Dermis blood vessel endothelial cell (primary cell): ENCODE measurements around the gene TMEM214. TPM values are rescaled to one million over a fixed set of nuclear protein-coding genes. Genes with fewer than 3 reads are reported as not detected.

Experiments used
- DNase-seq: peaks from one replicate; pipeline ENCODE4 v3.0.0; 2010
- total RNA-seq: library from RNA; depleted of rRNA; stranded (reverse); fragments of >200 nt; gene quantifications from 2 replicates; pipeline ENCODE4 v1.2.3, GENCODE V29; 2014

Gene TMEM214
- total RNA-seq, 1 donor from 2014 or later: 23.5 TPM

- no peak for DNase-seq
Observed at GRCh38 chr2:27085062-27085672, 52.4 kb downstream of the TMEM214 start.

DNA sequence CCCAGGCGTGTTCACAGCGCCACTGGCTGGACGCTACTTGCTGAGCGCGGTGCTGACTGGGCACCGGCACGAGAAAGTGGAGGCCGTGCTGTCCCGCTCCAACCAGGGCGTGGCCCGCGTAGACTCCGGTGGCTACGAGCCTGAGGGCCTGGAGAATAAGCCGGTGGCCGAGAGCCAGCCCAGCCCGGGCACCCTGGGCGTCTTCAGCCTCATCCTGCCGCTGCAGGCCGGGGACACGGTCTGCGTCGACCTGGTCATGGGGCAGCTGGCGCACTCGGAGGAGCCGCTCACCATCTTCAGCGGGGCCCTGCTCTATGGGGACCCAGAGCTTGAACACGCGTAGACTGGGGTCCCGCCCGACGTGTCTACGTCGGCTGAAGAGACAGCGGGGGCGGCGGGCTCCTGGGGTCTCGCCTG lies 52.9 kb downstream of the TMEM214 start:
- peak; percentile 81 for DNase-seq

- DNase-seq: peak; percentile 95
Observed at GRCh38 chr2:27086090-27086723, 53.4 kb downstream of the TMEM214 start.

GRCh38 chr2:27086724-27087593 lies 54.2 kb downstream of the TMEM214 start, which contains the start of gene KHK:
Gene KHK (plus strand): TSS chr2:27086772. CDS start chr2:27087260, 488 bp downstream.
- peak; percentile 22 for DNase-seq

GRCh38 chr2:27087823-27088410 lies 55.2 kb downstream of the TMEM214 start:
- no peak for DNase-seq

- DNase-seq: no peak
Observed at GRCh38 chr2:27088634-27089033, 55.9 kb downstream of the TMEM214 start.

- DNase-seq: no peak
Observed at GRCh38 chr2:27089111-27089954, 56.6 kb downstream of the TMEM214 start.

Other genes with a start within 250 kb of the TMEM214 start
- 5.1 and 14.3 TPM in 2 replicates for gene CENPA, start 246.9 kb upstream of the TMEM214 start, total RNA-seq
- gene DPYSL5, start 184.8 kb upstream of the TMEM214 start, total RNA-seq: not detected in 2 replicates
- 0.17 and 1.3 TPM in 2 replicates for gene MAPRE3, start 62.3 kb upstream of the TMEM214 start, total RNA-seq
- gene AGBL5, start 18.7 kb downstream of the TMEM214 start, total RNA-seq: 17.0 and 19.7 TPM in 2 replicates
- gene OST4, start 38.7 kb downstream of the TMEM214 start, total RNA-seq: 323 and 569 TPM in 2 replicates
- gene EMILIN1, start 45.6 kb downstream of the TMEM214 start, total RNA-seq: 33.7 and 41.9 TPM in 2 replicates
- gene KHK, start 53.8 kb downstream of the TMEM214 start, total RNA-seq: 4.8 and 5.5 TPM in 2 replicates
- 4.8 TPM in 2 replicates for gene CGREF1, start 86.2 kb downstream of the TMEM214 start, total RNA-seq
- not detected in 2 replicates for gene ABHD1, start 90.8 kb downstream of the TMEM214 start, total RNA-seq
- gene PREB, start 101.7 kb downstream of the TMEM214 start, total RNA-seq: 46.4 and 46.8 TPM in 2 replicates
- not detected in 2 replicates for gene PRR30, start 106.4 kb downstream of the TMEM214 start, total RNA-seq
- not detected in 2 replicates for gene TCF23, start 116.0 kb downstream of the TMEM214 start, total RNA-seq
- 111 and 181 TPM in 2 replicates for gene ATRAID, start 179.1 kb downstream of the TMEM214 start, total RNA-seq
- gene SLC5A6, start 179.3 kb downstream of the TMEM214 start, total RNA-seq: 52.8 and 58.4 TPM in 2 replicates
- gene CAD, start 184.4 kb downstream of the TMEM214 start, total RNA-seq: 33.5 and 69.8 TPM in 2 replicates
- 17.9 and 25.8 TPM in 2 replicates for gene SLC30A3, start 230.1 kb downstream of the TMEM214 start, total RNA-seq
- gene DNAJC5G, start 242.5 kb downstream of the TMEM214 start, total RNA-seq: 0.93 and 2.7 TPM in 2 replicates
- gene TRIM54, start 249.5 kb downstream of the TMEM214 start, total RNA-seq: 0.74 and 1.2 TPM in 2 replicates